HG03095 (cell line): Measurements from ENCODE around the gene GRN.
A peak's percentile ranks its signal among the peaks of the same experiment; 100 is the strongest.
"Not testable (repeated sequence)": the region's sequence is repeated elsewhere in the genome, so short reads cannot be mapped to it uniquely, and the experiment has no call there.

Experiments used
- ATAC-seq: cut with Tn5 transposase; IDR thresholded peaks from one replicate; pipeline ENCODE4 v1.9.1; 2021; ENCODE audit warnings: moderate library complexity; ENCODE audit not compliant: unreplicated experiment

The GRN gene

DNA sequence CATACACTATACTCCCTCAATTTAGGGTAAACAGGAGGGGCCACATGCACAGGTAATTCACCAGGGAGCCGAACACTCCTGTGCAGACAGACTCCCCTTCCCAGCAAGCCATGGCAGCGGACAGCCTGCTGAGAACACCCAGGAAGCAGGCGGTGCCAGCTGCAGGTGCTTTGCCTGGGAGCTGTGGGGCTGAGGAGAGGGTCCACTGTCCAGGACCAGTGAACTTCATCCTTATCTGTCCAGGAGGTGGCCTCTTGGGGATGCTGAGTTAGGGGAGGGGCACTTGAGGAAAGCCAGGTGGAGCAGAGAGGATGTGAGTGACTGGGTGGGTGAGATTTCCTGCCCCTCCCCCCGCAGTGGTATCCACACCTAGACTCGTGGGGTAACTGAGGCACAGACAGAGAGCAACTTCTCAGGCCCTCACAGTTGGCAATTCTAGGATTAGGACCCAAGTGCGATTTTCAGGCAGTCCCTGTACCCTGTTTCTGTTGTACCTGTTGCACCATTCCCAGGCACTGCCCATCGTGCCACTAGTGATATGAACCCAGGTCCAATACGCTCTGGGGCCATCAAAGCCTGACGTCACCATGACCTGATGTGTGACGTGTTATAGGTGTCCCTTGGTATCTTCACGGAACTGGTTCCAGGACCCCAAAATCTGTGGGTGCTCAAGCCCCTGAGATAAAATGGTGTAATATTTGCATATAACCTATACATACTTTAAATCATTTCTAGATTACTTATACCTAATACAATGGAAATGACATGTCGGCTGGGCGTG lies 1.2 kb downstream of the GRN start:
- no peak for ATAC-seq

GRCh38 chr17:44347206-44348055 lies 2.3 kb downstream of the GRN start:
- not testable (repeated sequence) for ATAC-seq

DNA sequence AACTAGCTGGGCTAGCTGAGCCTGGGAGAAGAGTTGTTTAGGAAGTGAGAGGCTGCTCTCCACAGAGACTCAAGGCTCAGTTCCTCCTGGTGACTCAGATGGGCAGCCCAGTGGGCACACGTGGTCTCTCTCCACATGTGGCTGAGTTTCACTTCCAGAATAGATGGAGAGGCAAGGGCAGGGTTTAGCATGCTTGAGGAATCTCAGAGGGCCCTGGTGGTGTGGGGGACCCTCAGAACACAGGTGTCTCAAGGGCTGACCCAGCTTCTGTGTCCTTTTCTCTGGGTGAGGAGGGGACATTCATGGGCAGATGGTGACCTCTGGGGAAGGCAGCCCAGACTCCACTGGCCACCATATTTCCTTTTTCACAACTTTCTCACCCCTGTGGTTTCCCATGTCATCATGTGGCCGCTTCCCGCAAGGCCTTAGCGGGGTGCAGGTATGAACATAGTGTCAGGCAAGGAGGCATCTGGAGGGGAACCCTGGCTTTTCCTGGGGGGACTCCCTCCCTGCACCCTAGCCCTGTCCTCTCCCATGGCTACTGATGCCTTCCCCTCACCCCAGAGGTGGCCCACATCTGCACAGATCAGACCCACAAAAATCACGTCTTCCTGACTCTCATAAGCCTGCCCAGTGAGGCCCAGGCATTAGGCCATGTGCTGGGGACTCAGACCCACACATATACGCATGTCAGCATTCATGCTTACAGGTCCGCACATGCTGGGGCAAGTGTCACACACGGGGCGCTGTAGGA lies 3.3 kb downstream of the GRN start:
- peak; percentile 38 for ATAC-seq

GRCh38 chr17:44348988-44349364 lies 3.9 kb downstream of the GRN start:
- no peak for ATAC-seq

- ATAC-seq = no peak
Measured at GRCh38 chr17:44349553-44350070, 4.5 kb downstream of the GRN start.

GRCh38 chr17:44350733-44351226 lies 5.7 kb downstream of the GRN start:
- no peak for ATAC-seq

GRCh38 chr17:44351464-44351863 lies 6.4 kb downstream of the GRN start:
- no peak for ATAC-seq

DNA sequence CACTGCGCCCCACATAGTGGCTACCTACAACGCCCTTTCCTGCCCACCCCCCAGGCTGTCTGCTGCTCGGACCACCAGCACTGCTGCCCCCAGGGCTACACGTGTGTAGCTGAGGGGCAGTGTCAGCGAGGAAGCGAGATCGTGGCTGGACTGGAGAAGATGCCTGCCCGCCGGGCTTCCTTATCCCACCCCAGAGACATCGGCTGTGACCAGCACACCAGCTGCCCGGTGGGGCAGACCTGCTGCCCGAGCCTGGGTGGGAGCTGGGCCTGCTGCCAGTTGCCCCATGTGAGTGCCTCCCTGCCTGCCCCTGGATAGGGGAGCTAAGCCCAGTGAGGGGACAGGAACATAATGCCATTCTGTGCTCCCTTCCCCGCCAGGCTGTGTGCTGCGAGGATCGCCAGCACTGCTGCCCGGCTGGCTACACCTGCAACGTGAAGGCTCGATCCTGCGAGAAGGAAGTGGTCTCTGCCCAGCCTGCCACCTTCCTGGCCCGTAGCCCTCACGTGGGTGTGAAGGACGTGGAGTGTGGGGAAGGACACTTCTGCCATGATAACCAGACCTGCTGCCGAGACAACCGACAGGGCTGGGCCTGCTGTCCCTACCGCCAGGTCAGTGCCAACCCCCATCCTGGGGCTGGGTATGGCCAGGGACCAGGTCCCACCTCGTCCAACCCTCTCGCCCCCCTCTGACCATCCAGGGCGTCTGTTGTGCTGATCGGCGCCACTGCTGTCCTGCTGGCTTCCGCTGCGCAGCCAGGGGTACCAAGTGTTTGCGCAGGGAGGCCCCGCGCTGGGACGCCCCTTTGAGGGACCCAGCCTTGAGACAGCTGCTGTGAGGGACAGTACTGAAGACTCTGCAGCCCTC lies 7.1 kb downstream of the GRN start:
- no peak for ATAC-seq

GRCh38 chr17:44352828-44353671 lies 7.9 kb downstream of the GRN start:
- ATAC-seq = no peak

GRCh38 chr17:44353672-44354331 lies 8.7 kb downstream of the GRN start:
- ATAC-seq = no peak

- no peak for ATAC-seq
Measured at GRCh38 chr17:44354582-44355561, 9.8 kb downstream of the GRN start.

GRCh38 chr17:44355642-44356099 lies 10.6 kb downstream of the GRN start:
- no peak for ATAC-seq

DNA sequence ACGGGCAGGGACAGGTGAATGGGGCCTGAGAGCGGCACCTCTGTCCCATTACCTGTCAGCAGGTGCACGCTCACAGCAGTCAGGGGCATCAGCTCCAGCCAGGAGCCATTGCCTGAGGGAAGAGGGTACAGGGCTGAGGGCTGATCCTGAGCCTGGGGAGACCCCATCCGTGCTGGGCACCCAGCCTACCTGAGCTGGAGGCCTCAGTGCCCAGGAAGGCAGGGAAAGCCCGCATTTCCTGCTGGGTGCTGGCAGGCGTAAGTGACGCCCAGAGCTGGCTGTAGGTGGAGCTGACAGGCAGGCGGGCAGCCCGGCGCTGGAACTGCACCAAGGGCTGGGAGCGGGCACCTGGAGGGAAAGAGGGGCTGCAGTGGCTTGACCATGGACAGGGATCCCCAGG lies 11.1 kb downstream of the GRN start:
- no peak for ATAC-seq

DNA sequence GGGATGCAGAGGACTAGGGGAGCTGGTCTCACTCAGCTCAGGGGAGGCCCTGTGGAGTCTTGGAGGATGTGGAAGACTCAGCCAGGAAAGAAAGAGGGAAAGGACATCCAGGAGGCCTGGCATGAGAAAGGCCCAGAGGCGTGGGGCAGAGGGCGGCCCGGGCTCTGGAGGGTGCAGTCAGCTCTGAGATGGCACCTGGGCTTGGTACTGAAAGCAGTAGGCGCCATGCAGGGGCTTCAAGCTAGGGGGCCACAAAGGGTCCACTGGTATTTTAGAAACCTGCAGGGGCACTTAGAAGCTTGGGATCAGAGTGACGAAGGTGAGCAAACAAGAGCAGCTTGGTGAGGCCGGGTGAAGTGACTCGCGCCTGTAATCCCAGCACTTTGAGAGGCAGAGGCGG lies 13.0 kb downstream of the GRN start:
- no peak for ATAC-seq

DNA sequence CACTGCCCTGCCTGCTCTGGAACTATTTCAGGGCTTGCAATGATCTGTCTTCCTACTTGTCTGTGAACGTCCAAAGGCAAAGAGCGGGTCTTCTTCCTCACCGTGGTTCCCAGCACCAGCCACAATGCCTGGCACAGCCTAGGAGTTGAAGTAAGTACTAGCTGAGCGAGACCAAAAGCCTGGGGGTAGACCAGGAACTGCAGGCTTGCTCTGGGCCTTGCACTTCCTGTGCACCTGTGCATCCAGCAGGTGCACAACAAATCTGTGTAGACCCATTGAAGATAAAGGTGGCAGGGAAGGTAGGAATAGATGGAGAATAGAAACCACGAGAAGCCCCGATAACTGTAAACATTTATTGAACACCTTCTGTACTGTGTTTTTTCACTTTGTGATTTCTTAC lies 13.9 kb downstream of the GRN start:
- ATAC-seq = no peak

DNA sequence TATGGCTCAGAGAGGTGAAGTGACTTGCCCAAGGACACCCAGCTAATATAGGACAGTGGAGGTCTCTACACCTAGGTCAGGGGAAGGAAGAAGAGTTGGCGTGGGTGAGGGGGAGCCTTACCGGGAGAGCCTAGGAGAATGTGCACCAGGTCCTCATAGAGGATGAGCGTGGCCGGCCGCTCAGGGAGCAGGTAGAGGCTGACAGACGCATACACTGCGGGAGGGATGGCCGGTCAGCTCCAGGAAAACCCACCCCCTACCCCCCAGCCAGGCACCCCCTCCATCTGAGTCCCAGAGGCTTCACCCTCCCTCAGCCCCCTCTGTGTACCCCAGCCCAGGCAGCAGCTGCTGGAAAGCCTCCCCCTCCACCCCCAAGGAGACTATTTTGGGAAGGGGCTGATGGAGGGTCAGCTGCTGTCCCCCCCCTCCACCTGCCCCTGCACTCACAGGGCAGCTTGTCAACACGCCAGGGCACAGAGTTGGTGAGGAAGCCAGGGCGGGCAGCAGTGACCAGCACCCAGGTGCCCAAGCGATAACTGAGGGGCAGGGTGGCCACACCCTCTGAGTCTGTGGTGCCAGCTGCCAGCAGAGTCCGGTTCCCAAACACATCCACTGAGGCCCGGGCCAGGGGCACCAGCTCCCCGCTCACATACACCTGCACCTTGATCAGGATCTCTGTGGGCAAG lies 14.5 kb downstream of the GRN start:
- no peak for ATAC-seq

DNA sequence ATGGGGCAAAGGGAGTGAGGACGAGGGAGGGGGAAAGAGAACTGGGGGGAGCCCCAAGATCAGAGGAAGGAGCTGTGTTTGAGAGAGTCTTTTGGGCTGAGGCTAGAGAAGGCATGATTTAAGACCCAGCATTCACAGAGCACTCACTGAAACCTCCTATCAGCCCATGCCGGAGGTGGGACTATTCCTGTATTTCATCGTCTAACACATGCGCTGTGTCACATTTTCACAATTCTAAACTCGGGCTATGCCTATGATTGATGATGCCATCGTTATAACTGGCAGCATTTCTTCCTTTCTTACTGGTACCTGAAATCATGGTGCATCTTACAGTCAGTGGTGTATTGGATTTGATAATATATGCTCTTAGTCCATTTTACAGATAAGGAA lies 15.0 kb downstream of the GRN start:
- ATAC-seq = no peak
